Glutamatergic neuron (in vitro differentiated cells): ENCODE results near the gene GDI2. TPM values are rescaled to one million over a fixed set of nuclear protein-coding genes. Genes with fewer than 3 reads are reported as not detected.
A peak's percentile ranks its signal among the peaks of the same experiment; 100 is the strongest.

Source experiments
- DNase-seq: peaks from one replicate; pipeline ENCODE4 v3.0.0; 2022
- H3K27ac Mint-ChIP-seq: one replicate; pipeline ENCODE4 v1.8.0; 2020; ENCODE audit warnings: mild to moderate bottlenecking, mixed read lengths, inconsistent platforms; ENCODE audit not compliant: unreplicated experiment
- H3K27me3 Mint-ChIP-seq: one replicate; pipeline ENCODE4 v1.8.0; 2020; ENCODE audit warnings: mild to moderate bottlenecking, moderate library complexity, mixed read lengths, inconsistent platforms; ENCODE audit not compliant: unreplicated experiment
- H3K36me3 Mint-ChIP-seq: one replicate; pipeline ENCODE4 v1.8.0; 2020; ENCODE audit warnings: mild to moderate bottlenecking, mixed read lengths, inconsistent platforms; ENCODE audit not compliant: unreplicated experiment
- H3K4me1 Mint-ChIP-seq: one replicate; pipeline ENCODE4 v1.8.0; 2020; ENCODE audit warnings: mild to moderate bottlenecking, low read depth, mixed read lengths, inconsistent platforms; ENCODE audit not compliant: unreplicated experiment
- H3K4me3 Mint-ChIP-seq: one replicate; pipeline ENCODE4 v1.8.0; 2020; ENCODE audit warnings: mild to moderate bottlenecking, mixed read lengths, inconsistent platforms; ENCODE audit not compliant: unreplicated experiment
- H3K9me3 Mint-ChIP-seq: one replicate; pipeline ENCODE4 v1.8.0; 2020; ENCODE audit warnings: mild to moderate bottlenecking, moderate library complexity, mixed read lengths, inconsistent platforms; ENCODE audit not compliant: unreplicated experiment
- CTCF ChIP-seq: fragments of 200-600 bp; sonication (generic); IDR thresholded peaks from one replicate; pipeline ENCODE4 v1.5.0; 2021; ENCODE audit not compliant: partially characterized antibody, unreplicated experiment
- long read RNA-seq: library from polyadenylated mRNA; unstranded; transcript quantifications from one replicate; pipeline ENCODE4 v2.0.0, GENCODE V29; 2020; ENCODE audit not compliant: unreplicated experiment
- total RNA-seq: library from RNA; stranded (reverse); fragmentation: NEBNext Ultra II Directional; extraction: Animal tissue kit (Norgen Biotek cat#: 25700); gene quantifications from one replicate; pipeline ENCODE4 v1.2.1, GENCODE V29; 2021; ENCODE audit not compliant: unreplicated experiment

Gene GDI2
- total RNA-seq: 294 TPM
- long read RNA-seq, transcript GDI2-203 (11 exons, 2,412 nt): major isoform, 331 of 368 reads
- long read RNA-seq, transcript GDI2-202 (10 exons, 1,408 nt): minor isoform, 7 of 368 reads
- long read RNA-seq, partial matches to known transcripts: 6 of 368 reads
- long read RNA-seq, other reads (novel, unspliced or antisense): 24 of 368 reads

- no peak for TF ChIP-seq CTCF
- Mint-ChIP-seq H3K36me3 (no peaks in the 10 kb centered on the region), H3K9me3 (peaks cover 5% of the 10 kb centered on the region), H3K27me3 (peaks cover 3% of the 10 kb centered on the region), H3K4me3 (peak within 1 kb of the TSS; percentile 93), H3K4me1 (peaks cover 17% of the 10 kb centered on the region), H3K27ac (peak within 1 kb of the TSS; percentile 95)
- peak; percentile 96 for DNase-seq
Measured at GRCh38 chr10:5813341-5814109, at the start of gene GDI2. Gene GDI2 (minus strand): TSS chr10:5813434. CDS start chr10:5813258, 176 bp downstream.

GRCh38 chr10:5862360-5862961, 49.2 kb upstream of the GDI2 start:
- H3K4me3 Mint-ChIP-seq: no peak overlapping the region

GRCh38 chr10:5860066-5860465, 46.8 kb upstream of the GDI2 start:
- no peaks in the 10 kb centered on the region for H3K27me3 Mint-ChIP-seq
- peaks cover 2% of the 10 kb centered on the region for H3K9me3 Mint-ChIP-seq
- DNase-seq: no peak
- H3K4me1 Mint-ChIP-seq: no peaks in the 10 kb centered on the region
- no peak overlapping the region for H3K4me3 Mint-ChIP-seq
- H3K36me3 Mint-ChIP-seq: no peaks in the 10 kb centered on the region
- H3K27ac Mint-ChIP-seq: no peak overlapping the region
- no peak for TF ChIP-seq CTCF

More at GRCh38 chr10:5862360-5862961, 49.2 kb upstream of the GDI2 start:
- DNase-seq: no peak
- H3K9me3 Mint-ChIP-seq: peaks cover 2% of the 10 kb centered on the region
- no peaks in the 10 kb centered on the region for H3K4me1 Mint-ChIP-seq
- H3K27me3 Mint-ChIP-seq: peaks cover 2% of the 10 kb centered on the region
- no peak overlapping the region for H3K27ac Mint-ChIP-seq
- TF ChIP-seq CTCF: no peak
- H3K36me3 Mint-ChIP-seq: no peaks in the 10 kb centered on the region

DNA sequence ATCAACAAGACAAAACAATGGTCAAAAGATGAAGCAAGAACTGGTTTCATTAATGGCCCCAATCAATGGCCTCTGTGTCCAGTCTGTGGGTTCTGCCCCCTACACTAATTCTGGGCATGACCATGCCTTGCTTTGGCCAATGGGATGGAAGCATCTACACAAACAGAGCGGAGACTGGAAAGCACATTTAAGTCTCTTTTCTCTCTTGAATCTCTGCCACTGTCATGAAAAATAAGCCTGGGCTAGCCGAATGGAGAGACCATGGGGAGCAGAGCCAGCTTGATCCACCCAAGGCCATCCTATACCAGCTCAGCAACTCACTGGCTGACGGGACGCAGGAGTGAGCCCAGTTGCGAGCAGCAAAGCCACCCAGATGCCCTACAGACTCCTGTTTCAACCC, 45.6 kb upstream of the GDI2 start:
- Mint-ChIP-seq H3K9me3 (peaks cover 2% of the 10 kb centered on the region), H3K4me3 (no peak overlapping the region), H3K4me1 (no peaks in the 10 kb centered on the region), H3K27ac (no peak overlapping the region), H3K36me3 (no peaks in the 10 kb centered on the region), H3K27me3 (no peaks in the 10 kb centered on the region)
- DNase-seq: no peak
- TF ChIP-seq CTCF: no peak

GRCh38 chr10:5856701-5857004, 43.4 kb upstream of the GDI2 start:
- no peak for DNase-seq
- Mint-ChIP-seq H3K4me3 (no peak overlapping the region), H3K27ac (no peak overlapping the region), H3K4me1 (no peaks in the 10 kb centered on the region), H3K36me3 (peaks cover 6% of the 10 kb centered on the region), H3K9me3 (peaks cover 2% of the 10 kb centered on the region), H3K27me3 (no peaks in the 10 kb centered on the region)
- no peak for TF ChIP-seq CTCF
